CD4-positive, alpha-beta T cell treated with Interleukin-12 subunit alpha and Interleukin-12 subunit beta, for 1 hour (primary cell): ENCODE data around the gene FOXJ2.
A peak's percentile ranks its signal among the peaks of the same experiment; 100 is the strongest.
"Not testable (repeated sequence)": the region's sequence is repeated elsewhere in the genome, so short reads cannot be mapped to it uniquely, and the experiment has no call there.

ENCODE experiments used
- DNase-seq: peaks from one replicate; pipeline ENCODE4 v3.0.0-alpha.2; 2020

The FOXJ2 gene

GRCh38 chr12:8032242-8033152 is at the start of gene FOXJ2:
Gene FOXJ2, plus strand, starts transcription at chr12:8032716. Its CDS starts 7,117 bp downstream, at chr12:8039833.
- peak; percentile 86 for DNase-seq

GRCh38 chr12:7983019-7983418 is 49.5 kb upstream of the FOXJ2 start:
- not testable (repeated sequence) for DNase-seq

- not testable (repeated sequence) for DNase-seq
Measured at GRCh38 chr12:7983460-7983859, 49.1 kb upstream of the FOXJ2 start.

- DNase-seq: no peak
Measured at GRCh38 chr12:7984900-7985299, 47.6 kb upstream of the FOXJ2 start.

- no peak for DNase-seq
Measured at GRCh38 chr12:7985802-7986418, 46.6 kb upstream of the FOXJ2 start.

- DNase-seq: peak; percentile 68
Measured at GRCh38 chr12:7989827-7990491, 42.6 kb upstream of the FOXJ2 start.

GRCh38 chr12:7991535-7991934 is 41.0 kb upstream of the FOXJ2 start:
- DNase-seq: peak; percentile 24

GRCh38 chr12:7994731-7995205 is 37.7 kb upstream of the FOXJ2 start:
- DNase-seq: no peak

GRCh38 chr12:7995266-7995963 is 37.1 kb upstream of the FOXJ2 start:
- DNase-seq: peak; percentile 88

GRCh38 chr12:8000827-8001226 is 31.7 kb upstream of the FOXJ2 start:
- not testable (repeated sequence) for DNase-seq

- DNase-seq: not testable (repeated sequence)
Measured at GRCh38 chr12:8001496-8001895, 31.0 kb upstream of the FOXJ2 start.

- not testable (repeated sequence) for DNase-seq
Measured at GRCh38 chr12:8004897-8005296, 27.6 kb upstream of the FOXJ2 start.

GRCh38 chr12:8011331-8011730 is 21.2 kb upstream of the FOXJ2 start:
- DNase-seq: no peak

GRCh38 chr12:8012651-8013309 is 19.7 kb upstream of the FOXJ2 start:
- DNase-seq: no peak

GRCh38 chr12:8014836-8015235 is 17.7 kb upstream of the FOXJ2 start:
- DNase-seq: no peak

- DNase-seq: not testable (repeated sequence)
Measured at GRCh38 chr12:8018213-8018612, 14.3 kb upstream of the FOXJ2 start.

GRCh38 chr12:8018666-8019581 is 13.6 kb upstream of the FOXJ2 start:
- DNase-seq: no peak

GRCh38 chr12:8026291-8026900 is 6.1 kb upstream of the FOXJ2 start:
- peak; percentile 98 for DNase-seq

GRCh38 chr12:8027856-8028255 is 4.7 kb upstream of the FOXJ2 start:
- DNase-seq: no peak

GRCh38 chr12:8028267-8028666 is 4.2 kb upstream of the FOXJ2 start:
- no peak for DNase-seq

- no peak for DNase-seq
Measured at GRCh38 chr12:8030189-8030588, 2.3 kb upstream of the FOXJ2 start.
